COLO668 (cell line): Measurements from ENCODE around the gene MBNL2.

Experiments
- DNase-seq: peaks from one replicate; lab custom pipeline; 2025; ENCODE audit not compliant: unreplicated experiment; lab: John Stamatoyannopoulos, UW

MBNL2 gene

GRCh38 chr13:97231829-97232196 is 9.7 kb downstream of the MBNL2 start:
- DNase-seq: no peak

DNA sequence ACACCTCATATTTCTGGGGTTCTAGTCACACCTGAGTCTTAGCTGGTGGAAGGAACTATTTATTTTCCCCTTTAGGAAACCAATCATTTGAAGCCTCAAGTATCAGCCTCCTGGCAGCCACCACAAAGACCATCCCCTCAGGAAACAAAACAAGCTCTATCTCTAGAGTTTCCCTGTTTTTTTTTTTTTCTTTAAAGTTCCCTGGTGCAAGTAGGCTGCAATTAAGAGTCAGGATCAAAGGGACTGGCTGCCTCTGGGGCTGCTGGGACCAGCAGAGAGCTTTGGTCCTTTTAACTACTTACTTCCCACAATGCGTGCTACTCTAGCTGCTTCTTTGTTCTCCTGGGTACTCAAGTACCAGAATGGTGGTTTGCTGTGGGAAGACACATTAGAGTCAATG is 11.4 kb downstream of the MBNL2 start:
- DNase-seq: no peak

GRCh38 chr13:97234236-97234635 is 12.1 kb downstream of the MBNL2 start:
- DNase-seq: no peak

DNA sequence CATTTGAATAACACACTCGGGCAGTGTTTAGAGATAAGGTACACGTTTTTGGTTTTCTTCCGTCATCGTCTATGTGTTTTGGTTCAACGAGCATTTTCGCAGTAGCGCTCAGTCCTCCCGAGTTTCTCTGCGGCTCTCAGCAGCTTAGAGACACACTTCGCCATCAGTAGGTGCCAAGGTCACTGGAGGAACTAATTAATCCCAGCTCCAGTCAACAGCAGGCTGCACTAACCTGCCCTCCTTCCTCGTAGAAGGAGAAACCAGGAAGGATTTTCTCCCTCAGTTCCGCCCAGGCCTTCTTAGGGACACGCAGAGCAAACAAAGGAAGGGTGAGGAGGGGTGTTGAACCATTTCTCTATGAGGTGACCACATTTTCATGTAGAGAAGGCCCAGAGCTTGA is 12.6 kb downstream of the MBNL2 start:
- DNase-seq: no peak

- DNase-seq: no peak
These were observed 13.6 kb downstream of the MBNL2 start for GRCh38 chr13:97235549-97236231.

- no peak for DNase-seq
These were observed 15.3 kb downstream of the MBNL2 start for GRCh38 chr13:97237388-97237787.

DNA sequence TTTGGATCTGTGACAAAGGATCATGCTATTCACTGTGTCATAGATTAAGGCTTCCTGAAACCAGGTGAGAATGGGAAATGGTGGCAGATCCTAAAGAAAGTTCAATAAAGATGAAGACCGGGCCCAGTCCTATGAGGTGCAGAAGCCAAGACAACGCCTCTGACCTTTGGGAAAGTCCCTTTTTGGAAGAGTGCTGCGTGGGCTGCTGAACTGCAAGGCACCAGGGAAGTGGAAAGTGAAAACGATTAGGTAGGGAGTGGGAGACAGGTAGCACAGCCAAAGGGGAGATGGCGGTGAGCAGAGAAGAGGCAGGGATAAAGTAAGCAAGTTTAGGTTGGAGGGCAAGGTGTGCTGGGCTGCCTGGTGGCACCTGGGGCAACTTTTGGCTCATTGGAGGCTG is 16.3 kb downstream of the MBNL2 start:
- no peak for DNase-seq

DNA sequence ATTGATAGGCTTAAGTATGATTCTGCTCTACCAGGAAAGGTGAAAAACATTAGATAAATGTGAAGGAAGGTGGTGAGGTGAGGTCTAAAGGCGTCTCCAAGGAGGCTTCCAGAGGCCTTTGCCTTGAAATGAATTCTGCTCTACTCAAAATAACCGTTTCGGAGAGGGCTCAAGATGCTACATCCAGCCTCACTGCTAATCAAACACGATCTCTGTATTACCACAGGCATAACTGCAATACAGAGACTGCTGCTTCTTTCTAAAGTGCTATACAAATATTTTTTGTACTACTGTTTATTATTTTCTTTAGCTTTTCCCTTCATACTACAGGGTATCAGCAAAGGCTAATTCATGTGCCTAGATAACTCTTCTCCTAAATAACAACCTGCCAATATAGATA is 16.8 kb downstream of the MBNL2 start:
- DNase-seq: no peak

DNA sequence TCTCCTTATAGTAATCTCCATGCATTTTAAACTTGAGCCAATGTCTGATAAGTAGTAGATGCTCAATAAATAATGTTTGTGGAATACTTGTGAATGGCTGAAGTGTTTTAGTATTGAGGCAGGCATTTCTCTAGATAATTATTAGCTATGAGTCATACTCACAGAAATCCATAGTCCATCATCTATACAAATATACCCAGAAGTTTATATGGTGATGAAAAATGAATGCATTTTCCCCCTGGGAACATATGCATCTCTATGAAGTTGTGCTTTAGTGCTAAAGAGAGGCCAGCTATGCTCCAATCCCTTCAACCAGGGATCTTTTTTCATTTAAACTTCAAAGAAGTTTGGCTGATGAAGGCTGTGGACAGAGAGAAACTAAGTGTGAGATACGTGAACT is 17.2 kb downstream of the MBNL2 start:
- DNase-seq: no peak

DNA sequence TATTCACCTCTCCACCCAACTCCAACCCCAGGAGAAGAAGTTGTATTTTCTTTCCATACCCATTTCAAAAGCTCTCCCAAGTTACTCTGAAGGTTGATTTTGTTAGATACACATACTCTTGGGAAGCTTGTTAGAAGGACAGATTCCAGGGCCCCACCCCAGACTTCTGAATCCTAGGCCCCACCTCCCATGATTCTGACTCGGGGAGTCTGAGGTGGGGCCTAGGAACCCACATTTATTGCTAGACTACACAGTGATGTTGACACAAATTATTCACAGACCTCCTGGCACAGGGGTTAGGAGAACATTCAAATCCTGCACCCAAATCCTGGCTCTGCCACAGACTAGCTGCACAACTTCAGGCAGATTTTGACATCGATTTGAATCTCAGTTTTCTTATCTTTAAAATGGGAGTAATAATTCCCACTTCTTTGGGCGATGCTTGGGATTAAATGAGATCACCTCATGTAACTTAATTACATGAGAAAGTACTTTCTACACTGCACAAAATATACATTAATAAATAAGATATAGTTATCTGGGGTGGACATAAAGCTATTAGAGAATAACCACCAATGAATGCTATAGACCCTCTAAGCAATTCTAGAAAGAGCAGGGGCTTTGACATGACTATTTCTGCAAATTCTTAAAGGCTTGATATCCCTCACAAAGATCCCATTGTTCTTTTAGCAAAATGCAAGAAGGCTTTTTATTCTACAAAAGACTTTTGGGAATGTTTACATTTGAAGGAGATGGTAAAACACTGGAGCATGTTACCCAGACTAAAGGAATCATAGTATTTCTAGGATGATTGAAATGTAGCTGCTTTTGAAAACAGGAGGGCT is 18.0 kb downstream of the MBNL2 start:
- DNase-seq: no peak

DNA sequence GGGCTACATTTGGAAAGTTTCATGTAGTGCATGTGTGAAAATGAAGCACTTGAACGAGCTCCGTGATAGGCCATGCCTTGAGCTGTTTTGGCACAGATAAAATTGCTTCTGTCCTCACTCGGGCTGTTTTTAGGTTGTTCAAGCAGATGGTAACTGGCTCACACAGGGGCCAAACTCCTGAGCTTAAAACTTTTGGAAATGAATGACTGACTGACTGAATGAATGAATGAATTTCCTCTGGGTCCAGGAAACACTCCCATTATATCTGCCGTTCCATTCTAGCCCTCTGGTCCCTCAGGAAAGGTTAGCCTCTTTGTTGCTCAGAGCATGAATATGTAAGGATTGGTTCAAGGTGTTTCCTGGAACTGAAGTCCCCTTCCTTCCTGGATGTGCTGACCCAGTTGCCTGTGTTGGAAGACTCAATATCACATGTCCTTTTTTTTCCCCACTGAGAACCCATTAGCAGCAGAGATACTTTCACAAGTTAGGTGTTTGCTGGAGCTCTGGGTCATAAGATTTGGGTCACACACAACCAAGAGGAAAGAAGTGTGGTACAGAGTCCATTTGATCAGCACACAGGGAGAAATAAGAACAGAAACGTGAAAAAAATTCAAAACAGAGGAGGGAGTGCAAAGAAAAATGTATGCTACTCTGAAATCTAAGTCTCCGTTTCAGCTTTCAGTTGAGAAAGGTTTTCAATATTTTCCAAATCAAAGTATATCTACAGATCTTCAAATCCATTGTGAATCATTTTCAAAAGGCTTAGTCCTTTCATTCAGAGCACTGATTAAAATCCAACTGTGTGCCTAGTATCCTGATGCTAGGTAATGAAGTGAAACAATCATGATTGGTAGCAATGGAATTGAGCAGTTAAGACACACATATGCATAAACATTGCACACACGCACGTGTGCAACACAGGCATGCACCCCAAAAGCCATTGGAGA is 18.9 kb downstream of the MBNL2 start:
- no peak for DNase-seq

GRCh38 chr13:97241761-97242160 is 19.6 kb downstream of the MBNL2 start:
- DNase-seq: no peak

DNA sequence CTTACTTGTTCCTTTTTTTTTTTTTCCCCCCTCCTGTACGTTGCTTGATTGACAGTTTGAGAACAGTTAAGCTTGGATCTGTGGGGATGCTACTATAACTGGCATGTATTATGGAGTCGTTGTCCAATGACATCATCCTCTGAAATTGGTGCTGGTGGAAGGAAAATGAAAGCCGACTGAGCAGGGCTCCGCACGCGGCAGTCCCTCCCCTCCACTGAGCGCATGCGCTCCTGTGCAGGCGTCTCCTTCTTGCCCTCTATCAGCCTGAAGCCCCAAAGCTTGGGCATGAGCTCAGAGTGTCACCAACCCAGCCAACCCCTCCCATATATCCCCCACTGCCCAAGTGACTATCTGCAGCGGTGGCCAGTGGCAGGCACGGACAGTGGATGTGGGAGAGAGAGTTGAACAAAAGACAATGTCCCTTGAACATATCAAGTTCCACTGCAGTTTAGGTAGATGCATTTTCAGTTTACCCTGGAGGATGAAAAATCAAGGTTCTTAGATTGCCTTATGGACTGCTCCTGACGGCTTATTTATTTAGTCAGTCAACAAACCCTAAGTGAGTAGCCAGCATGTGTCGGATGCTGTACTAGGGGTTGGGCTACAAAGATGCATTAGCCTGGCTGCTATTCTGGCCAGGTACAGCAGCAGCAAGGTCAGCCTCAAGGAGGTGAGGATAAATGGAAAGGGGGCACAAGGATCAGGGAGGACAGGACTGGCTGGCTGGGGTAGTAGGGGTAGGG is 20.8 kb downstream of the MBNL2 start:
- DNase-seq: no peak

DNA sequence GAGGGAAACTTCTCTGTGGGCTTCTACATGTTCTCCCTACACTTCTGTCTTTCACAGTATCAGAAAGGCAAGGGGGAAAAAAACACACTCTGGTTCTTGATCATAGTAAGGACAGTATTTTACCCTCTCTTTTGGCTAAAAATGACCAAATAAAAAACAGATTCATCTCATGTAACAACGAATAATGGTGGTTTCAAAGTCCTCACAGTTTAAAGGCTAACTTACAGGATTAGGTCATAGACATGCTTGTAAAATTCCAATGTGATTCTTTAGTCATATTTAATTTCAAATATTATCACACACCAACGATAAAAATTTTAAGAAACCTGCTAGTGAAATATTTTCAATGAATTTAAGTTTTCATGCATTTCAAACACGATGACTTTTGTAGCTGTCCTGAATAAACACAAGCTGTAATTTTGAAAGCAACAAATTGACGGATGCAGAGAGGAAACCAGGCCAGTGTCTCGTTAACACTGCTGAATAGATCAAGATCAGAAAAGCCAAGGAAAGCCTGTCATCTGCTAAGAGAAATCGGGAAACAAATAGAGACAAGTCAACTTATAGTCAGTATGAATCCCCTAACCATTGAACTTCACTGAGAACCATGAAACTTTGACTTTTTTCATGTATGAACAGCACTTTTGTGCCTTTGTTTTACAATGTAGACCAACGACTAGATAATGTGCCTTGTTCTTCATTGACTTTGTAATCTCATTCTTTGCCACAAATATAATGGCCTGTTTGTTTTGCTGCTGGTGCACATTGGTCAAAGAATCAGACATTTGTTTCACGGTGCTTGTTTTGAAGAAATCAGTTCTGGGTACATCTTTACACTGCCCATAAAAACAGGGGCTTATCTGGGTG is 22.0 kb downstream of the MBNL2 start:
- DNase-seq: no peak

GRCh38 chr13:97245011-97245410 is 22.9 kb downstream of the MBNL2 start:
- DNase-seq: no peak

- no peak for DNase-seq
These were observed 24.5 kb downstream of the MBNL2 start for GRCh38 chr13:97246596-97247158.

GRCh38 chr13:97248243-97248642 is 26.1 kb downstream of the MBNL2 start:
- DNase-seq: no peak

DNA sequence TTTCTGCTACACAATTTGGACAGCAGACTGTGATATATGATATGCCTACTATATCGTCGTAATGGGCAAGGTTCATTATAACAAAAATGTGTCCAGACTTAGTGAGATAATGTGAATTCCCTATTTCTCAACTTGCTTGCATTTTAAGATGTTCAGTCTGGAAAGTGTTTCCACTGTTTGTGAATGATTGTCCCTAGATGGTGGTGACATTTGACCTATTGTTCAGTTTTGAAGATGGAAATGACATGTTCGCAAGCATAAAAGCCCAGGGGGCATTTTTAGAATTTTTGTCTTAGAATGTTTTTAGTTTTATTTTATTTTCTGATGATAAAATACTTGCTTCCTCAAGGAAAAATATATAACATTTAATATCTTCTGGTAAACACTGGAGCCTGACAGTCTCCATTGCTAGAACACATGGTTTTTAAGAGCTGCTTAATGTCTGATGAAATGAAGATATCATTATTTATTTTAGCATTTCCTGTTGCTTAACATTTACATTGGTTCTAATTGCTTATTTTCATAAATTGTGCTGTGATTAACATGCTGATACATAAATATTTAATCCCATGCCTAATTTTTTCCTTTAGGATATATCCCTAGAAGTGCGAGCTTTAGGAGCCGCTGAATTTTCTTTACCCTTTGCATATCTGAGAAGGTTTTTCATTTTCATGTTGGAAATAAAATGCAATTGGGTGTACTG is 27.1 kb downstream of the MBNL2 start:
- no peak for DNase-seq
